Mucosa of descending colon (tissue), 3 donors: ENCODE measurements around the gene OGFOD1. TPM values are rescaled to one million over a fixed set of nuclear protein-coding genes. Genes with fewer than 3 reads are reported as not detected.

Experiments
- ATAC-seq: fragments of 200-7000 bp; cut with Tn5 transposase; one replicate; pipeline ENCODE4 v1.9.1; 2020; ENCODE audit warnings: mild to moderate bottlenecking, moderate library complexity
- DNase-seq, 3 donors: peaks; one replicate each; pipeline ENCODE4 v3.0.0-alpha.2; 2020
- H3K36me3 ChIP-seq: fragments of 200-600 bp; one replicate; pipeline ENCODE4 v1.8.0; 2021; ENCODE audit warnings: low read depth, mild to moderate bottlenecking
- H3K4me1 ChIP-seq: fragments of 200-600 bp; one replicate; pipeline ENCODE4 v1.8.0; 2021; ENCODE audit warnings: low read depth, mild to moderate bottlenecking
- H3K4me3 ChIP-seq: fragments of 200-600 bp; one replicate; pipeline ENCODE4 v1.8.0; 2021; ENCODE audit warnings: mild to moderate bottlenecking
- H3K9me3 ChIP-seq: fragments of 200-600 bp; one replicate; pipeline ENCODE4 v1.8.0; 2021; ENCODE audit warnings: mild to moderate bottlenecking
- CTCF ChIP-seq: fragments of 200-600 bp; IDR thresholded peaks from one replicate; pipeline ENCODE4 v1.8.0; 2022; ENCODE audit warnings: antibody characterized with exemption, mild to moderate bottlenecking
- intact Hi-C, 2 donors: fragments of 100-400 bp; cut with DNase I in 1 of 2; cut with micrococcal nuclease in 1 of 2; formaldehyde crosslinking; loops; one replicate each; pipeline versions ENCODE4 v1.11.0 to v1.11.1; 2022; cut with DNase I, micrococcal nuclease
- total RNA-seq, 3 donors: library from RNA; stranded (reverse); fragmentation: NEBNext Ultra II Directional in 2 of 3; extraction: Animal tissue kit (Norgen Biotek cat#: 25700) in 2 of 3; gene quantifications; one replicate each; pipeline versions ENCODE4 v1.2.1 to v1.2.4, GENCODE V29; 2021 to 2023
- donor health status: DM: no; HTN: no; CAD: no; lungs with moderate emphysema.
- donor health status: DM: no; HTN: no; CAD: no.
- donor health status: DM: no; HTN: yes; CAD: no.

Gene OGFOD1
- total RNA-seq, 3 donors from 2014 or later: 17.4 to 27.8 (median 23.6) TPM

GRCh38 chr16:56519459-56520250 lies 68.3 kb downstream of the OGFOD1 start, which contains the start of gene BBS2:
TSS of gene BBS2 (minus strand) at chr16:56520024. CDS start at chr16:56519862, 162 bp downstream.
- DNase-seq (peak; percentile 93 to 96 (median 95)), ATAC-seq (peak; percentile 98)
- H3K4me3 ChIP-seq: peak within 1 kb of the TSS; percentile 78
- peaks cover 4% of the 10 kb centered on the region for H3K4me1 ChIP-seq
- intact Hi-C loops: loop anchor here in 1 of 2 donors (10.0 kb wide), 1 partner anchor 85 kb away; the partner anchor contains the start of gene MT2A
- no peaks in the 10 kb centered on the region for H3K36me3 ChIP-seq
- no peak for TF ChIP-seq CTCF
- no peaks in the 10 kb centered on the region for H3K9me3 ChIP-seq

DNA sequence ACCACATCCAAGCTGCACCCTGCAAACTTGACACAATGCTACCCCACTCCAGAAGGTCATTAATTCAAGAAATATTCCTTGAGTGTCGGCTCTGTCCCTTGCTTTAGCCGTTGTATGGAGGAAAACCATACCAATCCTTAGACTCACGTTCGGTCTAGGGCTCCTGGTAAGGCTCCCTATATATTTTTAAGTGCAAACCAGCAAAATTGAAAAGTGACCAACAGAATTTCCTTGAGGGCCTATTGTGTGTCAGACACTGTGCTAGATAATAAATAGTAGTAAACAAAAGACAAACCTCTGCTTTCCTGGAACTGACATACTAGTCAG lies 68.9 kb downstream of the OGFOD1 start:
- Histone ChIP-seq H3K4me1 (peaks cover 4% of the 10 kb centered on the region), H3K4me3 (no peak overlapping the region), H3K36me3 (no peaks in the 10 kb centered on the region), H3K9me3 (no peaks in the 10 kb centered on the region)
- intact Hi-C loops: no loop called here
- no peak for DNase-seq
- ATAC-seq: no peak
- no peak for TF ChIP-seq CTCF

- Histone ChIP-seq H3K4me3 (no peak overlapping the region), H3K4me1 (no peaks in the 10 kb centered on the region), H3K9me3 (no peaks in the 10 kb centered on the region), H3K36me3 (no peaks in the 10 kb centered on the region)
- intact Hi-C loops: no loop called here
- no peak for TF ChIP-seq CTCF
- ATAC-seq (no peak), DNase-seq (no peak)
Measured at GRCh38 chr16:56525236-56525635, 73.9 kb downstream of the OGFOD1 start.

Other genes with a start within 250 kb of the OGFOD1 start
- 100 to 1,000 TPM in 2 of 3 donors, 10 to 100 TPM in 1; 83.3 to 116 (median 102) TPM for gene AMFR, start 26.0 kb upstream of the OGFOD1 start, total RNA-seq
- 10 to 100 TPM; 64.4 to 94.2 (median 74.9) TPM for gene NUDT21, start 222 bp upstream of the OGFOD1 start, total RNA-seq
- 10 to 100 TPM; 26.9 to 33.4 (median 30.2) TPM for gene BBS2, start 68.5 kb downstream of the OGFOD1 start, total RNA-seq
- gene MT4, start 113.5 kb downstream of the OGFOD1 start, total RNA-seq: not detected
- gene MT3, start 138.0 kb downstream of the OGFOD1 start, total RNA-seq: 1 to 10 TPM in 2 of 3 donors, not detected in 1; 3.0 to 8.8 TPM
- 100 to 1,000 TPM in 2 of 3 donors, 10 to 100 TPM in 1; 100.0 to 211 (median 206) TPM for gene MT2A, start 157.0 kb downstream of the OGFOD1 start, total RNA-seq
- 100 to 1,000 TPM in 2 of 3 donors, 10 to 100 TPM in 1; 86.6 to 343 (median 237) TPM for gene MT1E, start 174.2 kb downstream of the OGFOD1 start, total RNA-seq
- gene MT1M, start 181.1 kb downstream of the OGFOD1 start, total RNA-seq: 10 to 100 TPM in 2 of 3 donors, 1 to 10 TPM in 1; 9.5 to 40.0 (median 23.3) TPM
- gene MT1A, start 187.1 kb downstream of the OGFOD1 start, total RNA-seq: 1 to 10 TPM; 4.5 to 9.7 (median 8.9) TPM
- not detected for gene MT1B, start 200.3 kb downstream of the OGFOD1 start, total RNA-seq
- 10 to 100 TPM in 2 of 3 donors, 1 to 10 TPM in 1; 6.1 to 35.5 (median 27.8) TPM for gene MT1F, start 206.4 kb downstream of the OGFOD1 start, total RNA-seq
- gene MT1G, start 216.5 kb downstream of the OGFOD1 start, total RNA-seq: 100 to 1,000 TPM in 1 of 3 donors, 10 to 100 TPM in 1, 1 to 10 TPM in 1; 7.3 to 210 (median 83.8) TPM
- 10 to 100 TPM in 1 of 3 donors, 1 to 10 TPM in 2; 1.5 to 52.8 (median 9.4) TPM for gene MT1H, start 218.3 kb downstream of the OGFOD1 start, total RNA-seq
- gene MT1X, start 230.9 kb downstream of the OGFOD1 start, total RNA-seq: 100 to 1,000 TPM in 1 of 3 donors, 10 to 100 TPM in 2; 78.3 to 157 (median 84.1) TPM